Thoracic aorta (tissue), 2 donors: ENCODE results near the gene NADSYN1. TPM values are rescaled to one million over a fixed set of nuclear protein-coding genes. Genes with fewer than 3 reads are reported as not detected.

Experiments
- ATAC-seq: fragments of 150-250 bp; one replicate; pipeline ENCODE4 v1.8.0; 2017; ENCODE audit warnings: low read depth; ENCODE audit not compliant: insufficient number of reproducible peaks, low FRiP score
- DNase-seq: peaks from one replicate; pipeline ENCODE4 v3.0.0-alpha.2; 2020; ENCODE audit warnings: low spot score
- H3K27ac ChIP-seq, 2 donors: fragments of 200-600 bp; sonication (generic); 1 replicate in 1 of 2; 2 replicates in 1 of 2; pipeline ENCODE4 v1.5.1; 2016; ENCODE audit warnings: mild to moderate bottlenecking in 2 of 2, moderate library complexity in 2 of 2
- H3K27me3 ChIP-seq: fragments of 200-600 bp; sonication (generic); replicated peaks from 2 replicates; pipeline ENCODE4 v1.6.0; 2016; ENCODE audit warnings: mild to moderate bottlenecking; ENCODE audit not compliant: insufficient read depth
- H3K36me3 ChIP-seq: fragments of 200-600 bp; sonication (generic); one replicate; pipeline ENCODE4 v1.5.1; 2016
- H3K4me1 ChIP-seq, 2 donors: fragments of 200-600 bp; sonication (generic); 1 replicate in 1 of 2; 2 replicates in 1 of 2; pipeline versions ENCODE4 v1.5.1 to v1.6.0; 2016; ENCODE audit warnings: low read depth in 2 of 2, mild to moderate bottlenecking in 1 of 2; ENCODE audit not compliant: control insufficient read depth in 1 of 2
- H3K4me3 ChIP-seq: fragments of 200-600 bp; sonication (generic); 2 replicates; pipeline ENCODE4 v1.5.1; 2016; ENCODE audit warnings: mild to moderate bottlenecking
- H3K9me3 ChIP-seq: fragments of 200-600 bp; sonication (generic); 2 replicates; pipeline ENCODE4 v1.5.1; 2016
- CTCF ChIP-seq: fragments of 200-600 bp; sonication (generic); IDR thresholded peaks from one replicate; pipeline ENCODE4 v1.5.1; 2019; ENCODE audit warnings: antibody characterized with exemption
- total RNA-seq, 2 donors: library from RNA; depleted of rRNA; stranded (reverse); fragments of >200 nt; gene quantifications; one replicate each; pipeline versions ENCODE4 v1.1.0 to v1.2.3, GENCODE V29; 2016

The NADSYN1 gene
- total RNA-seq, 2 donors from 2014 or later, result 68.0 to 112 TPM

GRCh38 chr11:71498091-71498490 lies 45.1 kb downstream of the NADSYN1 start:
- Histone ChIP-seq H3K4me3 (no peak overlapping the region), H3K4me1 (no peaks in the 10 kb centered on the region), H3K27me3 (no peaks in the 10 kb centered on the region), H3K27ac (no peak overlapping the region), H3K9me3 (no peaks in the 10 kb centered on the region), H3K36me3 (peaks cover 66% of the 10 kb centered on the region)
- no peak for TF ChIP-seq CTCF
- DNase-seq (no peak), ATAC-seq (no peak)

GRCh38 chr11:71499125-71499524 lies 46.1 kb downstream of the NADSYN1 start:
- no peak overlapping the region for H3K4me3 ChIP-seq
- H3K4me1 ChIP-seq, result no peaks in the 10 kb centered on the region
- DNase-seq (no peak), ATAC-seq (no peak)
- H3K36me3 ChIP-seq, result peaks cover 67% of the 10 kb centered on the region
- H3K27me3 ChIP-seq, result no peaks in the 10 kb centered on the region
- no peak overlapping the region for H3K27ac ChIP-seq
- no peak for TF ChIP-seq CTCF
- H3K9me3 ChIP-seq, result no peaks in the 10 kb centered on the region

- DNase-seq (no peak), ATAC-seq (no peak)
- peaks cover 71% of the 10 kb centered on the region for H3K36me3 ChIP-seq
Measured at GRCh38 chr11:71499546-71499945, 46.5 kb downstream of the NADSYN1 start.

GRCh38 chr11:71500601-71501021 lies 47.6 kb downstream of the NADSYN1 start:
- Histone ChIP-seq H3K27me3 (no peaks in the 10 kb centered on the region), H3K9me3 (no peaks in the 10 kb centered on the region), H3K36me3 (peaks cover 69% of the 10 kb centered on the region), H3K4me1 (no peaks in the 10 kb centered on the region), H3K4me3 (no peak overlapping the region), H3K27ac (no peak overlapping the region)
- DNase-seq (no peak), ATAC-seq (no peak)
- TF ChIP-seq CTCF, result no peak

More at GRCh38 chr11:71499546-71499945, 46.5 kb downstream of the NADSYN1 start:
- Histone ChIP-seq H3K4me1 (no peaks in the 10 kb centered on the region), H3K4me3 (no peak overlapping the region), H3K27ac (no peak overlapping the region), H3K9me3 (no peaks in the 10 kb centered on the region), H3K27me3 (no peaks in the 10 kb centered on the region)
- TF ChIP-seq CTCF, result no peak

GRCh38 chr11:71501071-71501985 lies 48.3 kb downstream of the NADSYN1 start:
- Histone ChIP-seq H3K4me3 (no peak overlapping the region), H3K9me3 (no peaks in the 10 kb centered on the region), H3K4me1 (no peaks in the 10 kb centered on the region), H3K27ac (no peak overlapping the region), H3K27me3 (no peaks in the 10 kb centered on the region), H3K36me3 (peaks cover 68% of the 10 kb centered on the region)
- ATAC-seq (no peak), DNase-seq (no peak)
- TF ChIP-seq CTCF, result no peak
